Left lobe of liver (tissue), 2 donors: ENCODE data around the gene ST3GAL4. TPM values are rescaled to one million over a fixed set of nuclear protein-coding genes. Genes with fewer than 3 reads are reported as not detected.
A peak's percentile ranks its signal among the peaks of the same experiment; 100 is the strongest.
"Not testable (repeated sequence)": the region's sequence is repeated elsewhere in the genome, so short reads cannot be mapped to it uniquely, and the experiment has no call there.

ENCODE experiments used
- ATAC-seq: fragments of 200-7000 bp; cut with Tn5 transposase; one replicate; pipeline ENCODE4 v1.9.1; 2020; ENCODE audit warnings: mild to moderate bottlenecking, moderate library complexity
- DNase-seq: peaks from one replicate; pipeline ENCODE4 v3.0.0-alpha.2; 2020; ENCODE audit warnings: low spot score
- total RNA-seq: library from RNA; stranded (reverse); gene quantifications from one replicate; pipeline ENCODE4 v1.2.1, GENCODE V29; 2021
- donor health status: DM: no; HTN: no; CAD: no; lungs with moderate emphysema.
- donor health status: DM: no; HTN: yes; CAD: no.

Gene ST3GAL4, protein sequence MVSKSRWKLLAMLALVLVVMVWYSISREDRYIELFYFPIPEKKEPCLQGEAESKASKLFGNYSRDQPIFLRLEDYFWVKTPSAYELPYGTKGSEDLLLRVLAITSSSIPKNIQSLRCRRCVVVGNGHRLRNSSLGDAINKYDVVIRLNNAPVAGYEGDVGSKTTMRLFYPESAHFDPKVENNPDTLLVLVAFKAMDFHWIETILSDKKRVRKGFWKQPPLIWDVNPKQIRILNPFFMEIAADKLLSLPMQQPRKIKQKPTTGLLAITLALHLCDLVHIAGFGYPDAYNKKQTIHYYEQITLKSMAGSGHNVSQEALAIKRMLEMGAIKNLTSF
- 7.3 TPM for total RNA-seq

GRCh38 chr11:126355324-126355925 is at the start of gene ST3GAL4:
Gene ST3GAL4 (plus strand): TSS chr11:126355686. CDS start chr11:126406156, 50,470 bp downstream.
- DNase-seq (peak; percentile 88), ATAC-seq (peak; percentile 87)

GRCh38 chr11:126305699-126306098 is 49.8 kb upstream of the ST3GAL4 start:
- ATAC-seq = no peak

DNA sequence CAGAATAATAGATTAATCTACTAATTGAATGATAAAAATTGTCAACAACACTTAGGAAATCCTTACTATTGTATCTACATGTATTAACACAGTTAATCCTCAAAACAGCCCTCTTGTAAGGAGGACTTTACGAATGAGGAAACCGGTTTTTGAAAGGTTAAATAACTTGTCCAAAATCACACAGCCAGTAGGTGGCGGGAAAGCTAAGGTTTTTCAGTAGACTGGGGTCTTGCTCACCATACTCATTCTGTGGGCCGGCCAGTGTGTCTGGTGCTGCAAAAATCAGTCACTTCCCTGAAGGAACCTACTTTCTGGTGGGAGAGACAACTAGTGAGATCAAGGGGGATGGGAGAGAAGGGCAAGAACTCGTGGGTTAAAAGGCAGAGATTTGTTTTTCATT is 47.8 kb upstream of the ST3GAL4 start:
- DNase-seq (no peak), ATAC-seq (no peak)

More at GRCh38 chr11:126305699-126306098, 49.8 kb upstream of the ST3GAL4 start:
- DNase-seq = no peak

DNA sequence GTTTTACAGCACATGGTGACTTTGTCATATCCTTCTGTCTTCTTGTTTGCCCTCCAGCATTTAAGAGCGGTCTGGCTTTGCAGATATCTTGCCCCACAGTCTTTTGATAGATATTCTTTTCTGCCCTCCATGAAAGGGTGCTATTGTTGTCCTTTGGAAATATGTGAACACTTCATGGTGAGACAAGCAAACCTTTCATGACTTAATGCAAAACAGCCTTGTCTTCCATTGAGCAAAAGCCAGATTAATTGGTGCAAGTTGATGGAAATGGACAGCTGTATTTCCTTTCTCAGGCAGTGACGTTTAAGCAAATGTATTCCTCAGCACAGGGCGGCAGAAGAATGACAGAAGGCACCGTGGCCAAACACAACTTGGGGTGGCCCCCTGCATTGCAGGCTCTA is 47.2 kb upstream of the ST3GAL4 start:
- ATAC-seq (no peak), DNase-seq (no peak)

GRCh38 chr11:126308771-126309170 is 46.7 kb upstream of the ST3GAL4 start:
- ATAC-seq, DNase-seq: not testable (repeated sequence)

GRCh38 chr11:126310200-126310991 is 45.1 kb upstream of the ST3GAL4 start:
- peak; percentile 74 for DNase-seq

DNA sequence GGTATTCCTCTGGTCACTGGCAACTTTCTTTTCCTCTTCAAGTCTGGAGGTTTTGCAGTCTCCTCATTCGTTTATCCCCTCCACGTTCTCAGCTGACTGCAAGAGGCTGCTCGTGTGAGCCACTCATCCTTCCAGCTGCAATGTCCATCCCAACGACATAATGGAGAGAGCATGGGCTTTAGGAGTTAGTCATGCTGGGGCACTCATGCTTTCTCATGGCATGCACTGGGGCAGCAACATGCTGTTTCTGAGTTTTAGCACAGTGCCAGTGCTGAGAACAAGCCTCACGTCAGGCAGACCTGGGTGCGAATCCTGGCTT is 44.5 kb upstream of the ST3GAL4 start:
- ATAC-seq (no peak), DNase-seq (no peak)

More at GRCh38 chr11:126310200-126310991, 45.1 kb upstream of the ST3GAL4 start:
- peak; percentile 98 for ATAC-seq

GRCh38 chr11:126311401-126312291 is 43.8 kb upstream of the ST3GAL4 start:
- no peak for ATAC-seq

DNA sequence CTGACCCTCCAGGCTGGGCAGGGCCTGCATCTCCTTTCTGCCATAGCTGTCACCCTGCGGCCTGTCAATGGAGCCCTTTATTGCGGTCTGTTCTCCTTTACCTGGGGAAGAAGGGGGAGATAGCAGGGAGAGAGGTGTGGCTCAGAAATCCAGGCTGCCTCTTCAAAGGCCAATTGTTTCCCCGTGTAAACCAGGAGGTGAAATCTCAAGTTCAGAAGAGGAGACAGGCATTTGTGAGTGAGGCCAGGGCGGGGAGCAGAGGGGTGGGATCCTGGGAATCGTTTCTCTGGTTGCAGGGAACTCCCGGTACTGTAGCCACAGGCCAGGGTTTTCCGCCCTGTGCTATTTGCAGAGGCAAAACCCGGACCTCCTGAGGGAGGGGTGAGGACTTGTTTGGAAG is 42.5 kb upstream of the ST3GAL4 start:
- no peak for DNase-seq
- ATAC-seq = no peak

More at GRCh38 chr11:126311401-126312291, 43.8 kb upstream of the ST3GAL4 start:
- DNase-seq = no peak

GRCh38 chr11:126313826-126314225 is 41.7 kb upstream of the ST3GAL4 start:
- ATAC-seq (no peak), DNase-seq (no peak)

GRCh38 chr11:126317432-126317755 is 38.1 kb upstream of the ST3GAL4 start:
- ATAC-seq = no peak
- no peak for DNase-seq

GRCh38 chr11:126317756-126318573 is 37.5 kb upstream of the ST3GAL4 start:
- DNase-seq = no peak
- peak; percentile 66 for ATAC-seq

DNA sequence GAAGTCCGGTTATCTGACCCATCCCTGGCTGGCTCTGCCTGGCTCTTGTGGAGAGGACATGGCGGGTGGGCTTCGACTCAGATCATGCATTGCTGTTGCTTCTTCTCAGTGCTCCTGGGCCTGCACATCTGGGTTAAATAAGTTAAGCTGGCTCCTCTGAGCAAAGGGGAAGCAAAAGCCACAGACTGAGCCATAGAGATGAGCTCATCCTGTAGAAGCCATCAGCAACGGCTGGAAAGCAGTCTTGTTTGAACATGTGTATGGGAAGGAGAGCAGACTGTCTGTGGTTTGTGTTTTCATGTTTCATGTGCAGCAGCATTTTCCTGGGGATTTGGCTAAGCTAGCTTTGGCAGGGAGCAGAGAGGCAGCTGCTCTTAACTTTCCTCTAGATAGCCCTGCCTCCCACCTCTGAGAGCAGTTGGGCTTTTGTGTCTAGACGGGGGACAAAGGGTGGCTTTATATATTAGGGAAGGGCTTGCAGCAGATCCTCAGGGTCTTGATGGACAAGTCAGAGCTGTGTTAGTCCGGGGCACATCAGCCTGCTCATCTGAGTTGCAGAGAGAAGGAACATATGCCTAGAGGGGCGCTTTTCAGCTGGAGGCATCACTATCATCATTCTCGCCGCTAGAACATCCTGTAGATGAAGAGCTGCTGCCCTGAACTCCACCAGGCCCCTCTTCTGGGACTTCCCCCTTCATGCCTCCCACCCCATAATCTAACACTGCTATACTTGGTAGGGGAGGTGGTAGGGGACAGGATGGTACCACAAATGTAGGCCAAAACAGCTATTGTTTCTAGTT is 36.7 kb upstream of the ST3GAL4 start:
- peak; percentile 20 for ATAC-seq
- DNase-seq = no peak

GRCh38 chr11:126319374-126319740 is 36.1 kb upstream of the ST3GAL4 start:
- DNase-seq (no peak), ATAC-seq (no peak)

GRCh38 chr11:126322996-126323395 is 32.5 kb upstream of the ST3GAL4 start:
- no peak for ATAC-seq
- no peak for DNase-seq

- ATAC-seq (peak; percentile 66), DNase-seq (peak; percentile 92)
These were observed 28.0 kb upstream of the ST3GAL4 start for GRCh38 chr11:126327281-126328000.

GRCh38 chr11:126328001-126328390 is 27.5 kb upstream of the ST3GAL4 start:
- peak; percentile 62 for DNase-seq
- peak; percentile 48 for ATAC-seq

DNA sequence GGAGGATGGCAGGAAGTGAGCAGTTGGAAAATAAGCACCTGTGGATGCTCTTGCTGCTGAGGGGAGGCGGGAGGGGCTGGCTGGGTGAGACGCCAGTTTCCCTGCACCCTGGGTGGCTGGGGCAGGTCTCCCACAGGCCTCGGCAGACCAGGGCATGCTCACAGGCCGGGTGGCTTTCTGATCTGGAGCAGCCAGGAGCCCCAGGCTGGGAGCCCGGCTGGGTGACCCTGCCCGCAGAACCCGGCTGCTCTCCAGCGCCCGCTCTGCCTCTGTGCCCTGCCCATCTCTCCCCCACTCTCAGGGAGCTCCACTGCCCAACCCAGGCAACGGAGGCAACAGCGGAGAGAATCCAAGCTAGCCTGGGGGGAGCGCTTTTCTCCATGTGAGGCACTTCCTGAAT is 27.0 kb upstream of the ST3GAL4 start:
- DNase-seq = peak; percentile 62
- peak; percentile 54 for ATAC-seq
